CD4-positive, alpha-beta memory T cell (primary cell): ENCODE data around the gene RABGAP1. TPM values are rescaled to one million over a fixed set of nuclear protein-coding genes. Genes with fewer than 3 reads are reported as not detected.

Experiments
- CTCF ChIA-PET: fragments of 350-600 bp; sonication (Branson Sonifier 250); formaldehyde crosslinking; loops from one replicate; lab custom pipeline; 2021; ENCODE audit warnings: inconsistent platforms; ENCODE audit not compliant: partially characterized antibody; lab: Charles Lee
- POLR2A ChIA-PET: fragments of 350-600 bp; sonication (Branson Sonifier 250); formaldehyde crosslinking; loops from one replicate; lab custom pipeline; 2021; ENCODE audit not compliant: partially characterized antibody; lab: Charles Lee
- DNase-seq, 5 donors: peaks; one replicate each; pipeline versions ENCODE4 v3.0.0 to v3.0.0-alpha.2; 2020 to 2022; ENCODE audit warnings: mixed read lengths in 1 of 5
- H3K27ac ChIP-seq: one replicate; pipeline ENCODE4 v1.7.0; 2013; ENCODE audit warnings: low read depth, low read length
- H3K27me3 ChIP-seq: 2 replicates; pipeline ENCODE4 v1.7.0; 2013; ENCODE audit warnings: mild to moderate bottlenecking, low read length, moderate library complexity; ENCODE audit not compliant: insufficient read depth
- H3K36me3 ChIP-seq: 2 replicates; pipeline ENCODE4 v1.7.0; 2013; ENCODE audit warnings: mild to moderate bottlenecking, low read length, moderate library complexity; ENCODE audit not compliant: insufficient read depth
- H3K4me1 ChIP-seq: 2 replicates; pipeline ENCODE4 v1.7.0; 2013; ENCODE audit warnings: mild to moderate bottlenecking, low read length, moderate library complexity; ENCODE audit not compliant: insufficient read depth
- H3K4me3 ChIP-seq, 2 donors: one replicate each; pipeline ENCODE4 v1.7.0; 2013; ENCODE audit warnings: low read length in 2 of 2, mild to moderate bottlenecking in 1 of 2
- H3K9me3 ChIP-seq, 2 donors: one replicate each; pipeline ENCODE4 v1.7.0; 2013; ENCODE audit warnings: low read length in 2 of 2, control low read depth in 1 of 2; ENCODE audit not compliant: control insufficient read depth in 1 of 2
- H3K27ac Mint-ChIP-seq, 7 donors: one replicate each; pipeline ENCODE4 v1.8.0; 2020 to 2021; ENCODE audit warnings: mixed read lengths in 7 of 7, mild to moderate bottlenecking in 6 of 7, inconsistent platforms in 3 of 7, moderate library complexity in 3 of 7
- H3K27me3 Mint-ChIP-seq, 2 donors: one replicate each; pipeline ENCODE4 v1.8.0; 2020 to 2021; ENCODE audit warnings: mixed read lengths in 2 of 2
- H3K36me3 Mint-ChIP-seq, 2 donors: one replicate each; pipeline ENCODE4 v1.8.0; 2020 to 2021; ENCODE audit warnings: mixed read lengths in 2 of 2, inconsistent platforms in 1 of 2, mild to moderate bottlenecking in 1 of 2
- H3K4me1 Mint-ChIP-seq, 4 donors: one replicate each; pipeline ENCODE4 v1.8.0; 2020 to 2021; ENCODE audit warnings: mixed read lengths in 4 of 4, mild to moderate bottlenecking in 1 of 4
- H3K4me3 Mint-ChIP-seq, 8 donors: one replicate each; pipeline ENCODE4 v1.8.0; 2020 to 2021; ENCODE audit warnings: mixed read lengths in 8 of 8, mild to moderate bottlenecking in 7 of 8, moderate library complexity in 6 of 8, inconsistent platforms in 3 of 8
- H3K9me3 Mint-ChIP-seq, 8 donors: one replicate each; pipeline ENCODE4 v1.8.0; 2020 to 2021; ENCODE audit warnings: mixed read lengths in 8 of 8, mild to moderate bottlenecking in 5 of 8, inconsistent platforms in 3 of 8, moderate library complexity in 1 of 8
- intact Hi-C: fragments of 100-400 bp; cut with micrococcal nuclease; formaldehyde crosslinking; loops from one replicate; pipeline ENCODE4 v1.15.1; 2023
- polyA plus RNA-seq, 2 donors: library from polyadenylated mRNA; unstranded; fragments of 300-500 nt; fragmentation: Illumina TruSeq; gene quantifications; one replicate each; pipeline ENCODE4 v1.2.3, GENCODE V29; 2021
- total RNA-seq, 2 experiments: library from RNA; stranded (reverse); gene quantifications; one replicate each; pipeline ENCODE4 v1.2.3, GENCODE V29; 2021

Gene RABGAP1
- total and polyA plus RNA-seq, 4 experiments from 2014 or later, result 21.6 to 43.6 (median 33.7) TPM

- POLR2A ChIA-PET, result interaction anchor here (1.0 to 3.8 kb wide), 9 partner anchors 9 to 112 kb away, joined by 3 to 53 read pairs (median 5); partner anchors contain the start of genes PDCL, RC3H2, ZBTB26 and ZBTB6
- intact Hi-C loops, result loop anchor here (1.0 to 10.0 kb wide), 4 partner anchors 9 to 324 kb away; partner anchors contain the start of genes RC3H2, STRBP, ZBTB26 and ZBTB6
- H3K27me3 ChIP-seq, result no peaks in the 10 kb centered on the region
- peak overlapping the region; percentile 75 to 98 (median 90) for H3K4me3 Mint-ChIP-seq
- H3K4me3 ChIP-seq, result peak overlapping the region; percentile 0 to 40
- peak overlapping the region; percentile 52 for H3K27ac ChIP-seq
- H3K36me3 ChIP-seq, result peaks cover 17% of the 10 kb centered on the region
- H3K4me1 Mint-ChIP-seq, result peaks cover 25 to 42% (median 28%) of the 10 kb centered on the region in 4 donors
- no peak for DNase-seq
- H3K9me3 ChIP-seq, result no peaks in the 10 kb centered on the region
- CTCF ChIA-PET, result interaction anchor here (0.6 to 1.3 kb wide), 4 partner anchors 9 to 409 kb away, joined by 3 to 5 read pairs (median 3); partner anchors contain the start of genes ZBTB26 and ZBTB6
- no peaks in the 10 kb centered on the region for H3K27me3 Mint-ChIP-seq
- peak overlapping the region; percentile 81 to 97 (median 89) for H3K27ac Mint-ChIP-seq
- peaks cover 26% of the 10 kb centered on the region for H3K4me1 ChIP-seq
- H3K9me3 Mint-ChIP-seq, result no peaks in the 10 kb centered on the region
- peaks cover 13 to 19% of the 10 kb centered on the region in 2 donors for H3K36me3 Mint-ChIP-seq
These were observed 419 bp upstream of the RABGAP1 start for GRCh38 chr9:122940454-122940748.

GRCh38 chr9:122941582-122942234, 888 bp downstream of the RABGAP1 start:
- CTCF ChIA-PET, result interaction anchor here (1.3 kb wide), 1 partner anchor 41 kb away, joined by 3 read pairs; no protein-coding TSS in a partner anchor
- Histone ChIP-seq H3K27me3 (no peaks in the 10 kb centered on the region), H3K27ac (peak overlapping the region; percentile 86), H3K4me3 (peak overlapping the region; percentile 80 to 88), H3K4me1 (peaks cover 26% of the 10 kb centered on the region), H3K9me3 (no peaks in the 10 kb centered on the region), H3K36me3 (peaks cover 11% of the 10 kb centered on the region)
- Mint-ChIP-seq H3K36me3 (peaks cover 12 to 17% of the 10 kb centered on the region in 2 donors), H3K9me3 (no peaks in the 10 kb centered on the region), H3K4me1 (peaks cover 29 to 40% (median 34%) of the 10 kb centered on the region in 4 donors), H3K4me3 (peak overlapping the region; percentile 89 to 98 (median 94)), H3K27ac (peak overlapping the region; percentile 91 to 98 (median 95)), H3K27me3 (no peaks in the 10 kb centered on the region)
- POLR2A ChIA-PET, result interaction anchor here (0.6 to 3.8 kb wide), 13 partner anchors 8 to 113 kb away, joined by 3 to 53 read pairs (median 4); partner anchors contain the start of genes PDCL, RC3H2, ZBTB26 and ZBTB6
- no peak for DNase-seq
- intact Hi-C loops, result loop anchor here (10.0 kb wide), 1 partner anchor 323 kb away; the partner anchor contains the start of gene STRBP

GRCh38 chr9:122944960-122945888, 4.4 kb downstream of the RABGAP1 start:
- no peaks in the 10 kb centered on the region for H3K36me3 ChIP-seq
- intact Hi-C loops, result loop anchor here (10.0 kb wide), 1 partner anchor 320 kb away; the partner anchor contains the start of gene STRBP
- no peak for DNase-seq
- H3K4me3 Mint-ChIP-seq, result peak overlapping the region in 1 of 8 donors; percentile 4
- H3K9me3 ChIP-seq, result no peaks in the 10 kb centered on the region
- no peaks in the 10 kb centered on the region for H3K27me3 Mint-ChIP-seq
- POLR2A ChIA-PET, result interaction anchor here (1.3 kb wide), 1 partner anchor 128 kb away, joined by 3 read pairs; no protein-coding TSS in a partner anchor
- no peaks in the 10 kb centered on the region for H3K27me3 ChIP-seq
- H3K9me3 Mint-ChIP-seq, result no peaks in the 10 kb centered on the region
- H3K36me3 Mint-ChIP-seq, result peaks cover 9 to 15% of the 10 kb centered on the region in 2 donors
- CTCF ChIA-PET, result no interaction called here
- peaks cover 45 to 64% (median 48%) of the 10 kb centered on the region in 4 donors for H3K4me1 Mint-ChIP-seq
- H3K4me3 ChIP-seq, result no peak overlapping the region
- no peak overlapping the region for H3K27ac ChIP-seq
- peaks cover 37% of the 10 kb centered on the region for H3K4me1 ChIP-seq
- H3K27ac Mint-ChIP-seq, result peak overlapping the region in 2 of 7 donors; percentile 3 to 7

GRCh38 chr9:122946461-122947005, 5.7 kb downstream of the RABGAP1 start:
- Histone ChIP-seq H3K4me1 (peaks cover 30% of the 10 kb centered on the region), H3K4me3 (no peak overlapping the region), H3K36me3 (no peaks in the 10 kb centered on the region), H3K27ac (no peak overlapping the region), H3K9me3 (no peaks in the 10 kb centered on the region), H3K27me3 (no peaks in the 10 kb centered on the region)
- Mint-ChIP-seq H3K27ac (no peak overlapping the region), H3K4me3 (no peak overlapping the region), H3K27me3 (no peaks in the 10 kb centered on the region), H3K4me1 (peaks cover 42 to 63% (median 44%) of the 10 kb centered on the region in 4 donors), H3K9me3 (no peaks in the 10 kb centered on the region), H3K36me3 (peaks cover 9 to 13% of the 10 kb centered on the region in 2 donors)
- no peak for DNase-seq
- intact Hi-C loops, result loop anchor here (10.0 kb wide), 1 partner anchor 318 kb away; the partner anchor contains the start of gene STRBP
- POLR2A ChIA-PET, result no interaction called here
- CTCF ChIA-PET, result interaction anchor here (0.9 kb wide), 1 partner anchor 13 kb away, joined by 3 read pairs; no protein-coding TSS in a partner anchor

- Mint-ChIP-seq H3K4me3 (peak overlapping the region in 2 of 8 donors; percentile 22 to 66), H3K9me3 (no peaks in the 10 kb centered on the region), H3K36me3 (peaks cover 9 to 13% of the 10 kb centered on the region in 2 donors), H3K4me1 (peaks cover 34 to 54% (median 38%) of the 10 kb centered on the region in 4 donors), H3K27me3 (no peaks in the 10 kb centered on the region), H3K27ac (peak overlapping the region in 4 of 7 donors; percentile 33 to 74 (median 42))
- ChIA-PET POLR2A (no interaction called here), CTCF (no interaction called here)
- Histone ChIP-seq H3K27ac (no peak overlapping the region), H3K4me1 (peaks cover 15% of the 10 kb centered on the region), H3K9me3 (no peaks in the 10 kb centered on the region), H3K27me3 (no peaks in the 10 kb centered on the region), H3K36me3 (no peaks in the 10 kb centered on the region), H3K4me3 (no peak overlapping the region)
- intact Hi-C loops, result loop anchor here (10.0 kb wide), 1 partner anchor 316 kb away; the partner anchor contains the start of gene STRBP
- no peak for DNase-seq
These were observed 7.5 kb downstream of the RABGAP1 start for GRCh38 chr9:122948313-122948712.

- H3K4me1 Mint-ChIP-seq, result peaks cover 34 to 56% (median 40%) of the 10 kb centered on the region in 4 donors
- H3K27ac Mint-ChIP-seq, result peak overlapping the region in 1 of 7 donors; percentile 45
- Histone ChIP-seq H3K4me1 (peaks cover 15% of the 10 kb centered on the region), H3K36me3 (no peaks in the 10 kb centered on the region), H3K27me3 (no peaks in the 10 kb centered on the region), H3K9me3 (no peaks in the 10 kb centered on the region), H3K4me3 (no peak overlapping the region), H3K27ac (no peak overlapping the region)
- H3K27me3 Mint-ChIP-seq, result no peaks in the 10 kb centered on the region
- no peaks in the 10 kb centered on the region for H3K9me3 Mint-ChIP-seq
- ChIA-PET CTCF (no interaction called here), POLR2A (no interaction called here)
- peaks cover 9 to 13% of the 10 kb centered on the region in 2 donors for H3K36me3 Mint-ChIP-seq
- no peak for DNase-seq
- intact Hi-C loops, result loop anchor here (10.0 kb wide), 1 partner anchor 315 kb away; the partner anchor contains the start of gene STRBP
- H3K4me3 Mint-ChIP-seq, result no peak overlapping the region
These were observed 8.9 kb downstream of the RABGAP1 start for GRCh38 chr9:122949696-122950095.
